SIG-M5 treated with dmso at 0.1 percent for 504 hours (cell line): Measurements from ENCODE around the gene MEIOSIN.

Experiments
- DNase-seq: peaks from one replicate; lab custom pipeline; 2025; ENCODE audit not compliant: unreplicated experiment; lab: John Stamatoyannopoulos, UW

Gene MEIOSIN

GRCh38 chr19:45779231-45780145 is 46.2 kb downstream of the MEIOSIN start:
- peak; percentile 67 for DNase-seq

- DNase-seq = no peak
Measured at GRCh38 chr19:45780146-45780447, 46.9 kb downstream of the MEIOSIN start.

GRCh38 chr19:45780448-45781213 is 47.4 kb downstream of the MEIOSIN start:
- no peak for DNase-seq

- no peak for DNase-seq
Measured at GRCh38 chr19:45781214-45782161, 48.2 kb downstream of the MEIOSIN start.

- no peak for DNase-seq
Measured at GRCh38 chr19:45782162-45782691, 49.0 kb downstream of the MEIOSIN start, which contains the start of gene DMPK. Gene DMPK (minus strand): TSS chr19:45782490. CDS start chr19:45782352, 138 bp downstream.

GRCh38 chr19:45782820-45783785 is 49.9 kb downstream of the MEIOSIN start:
- DNase-seq = no peak

- DNase-seq = no peak
Measured at GRCh38 chr19:45784096-45784495, 50.9 kb downstream of the MEIOSIN start.

GRCh38 chr19:45785097-45785496 is 51.9 kb downstream of the MEIOSIN start:
- DNase-seq = no peak

- DNase-seq = no peak
Measured at GRCh38 chr19:45785781-45786532, 52.7 kb downstream of the MEIOSIN start.

GRCh38 chr19:45786533-45786894 is 53.3 kb downstream of the MEIOSIN start:
- no peak for DNase-seq

- no peak for DNase-seq
Measured at GRCh38 chr19:45789035-45789786, 56.0 kb downstream of the MEIOSIN start.

- peak; percentile 92 for DNase-seq
Measured at GRCh38 chr19:45790942-45791341, 57.7 kb downstream of the MEIOSIN start.

- no peak for DNase-seq
Measured at GRCh38 chr19:45791744-45792469, 58.7 kb downstream of the MEIOSIN start.

- peak; percentile 92 for DNase-seq
Measured at GRCh38 chr19:45792470-45793177, 59.4 kb downstream of the MEIOSIN start, which contains the start of gene DMWD. Gene DMWD (minus strand): TSS chr19:45792845. CDS start chr19:45792756, 89 bp downstream.

GRCh38 chr19:45793178-45793564 is 59.9 kb downstream of the MEIOSIN start:
- DNase-seq = no peak

- DNase-seq = no peak
Measured at GRCh38 chr19:45793876-45794275, 60.6 kb downstream of the MEIOSIN start.

- DNase-seq = no peak
Measured at GRCh38 chr19:45794627-45795026, 61.4 kb downstream of the MEIOSIN start.
